GM23338 (cell line): ENCODE data around the gene IPP. TPM values are rescaled to one million over a fixed set of nuclear protein-coding genes. Genes with fewer than 3 reads are reported as not detected.

ENCODE experiments used
- ATAC-seq: fragments of 200-7000 bp; cut with Tn5 transposase; 3 replicates; pipeline ENCODE4 v1.9.1; 2020
- DNase-seq: peaks from one replicate; pipeline ENCODE4 v3.0.0-alpha.2; 2015; ENCODE audit warnings: low spot score
- H2AFZ ChIP-seq: fragments of 200-600 bp; sonication (generic); 2 replicates; pipeline ENCODE4 v1.8.0; 2016; ENCODE audit warnings: antibody characterized with exemption, mild to moderate bottlenecking, moderate library complexity
- H3F3A ChIP-seq: fragments of 200-600 bp; sonication (generic); replicated peaks from 2 replicates; pipeline ENCODE4 v1.8.0; 2017; ENCODE audit warnings: antibody characterized with exemption, mixed run types, low read depth
- H3K27ac ChIP-seq: fragments of 200-600 bp; sonication (generic); 2 replicates; pipeline ENCODE4 v1.6.1; 2016; ENCODE audit warnings: low read depth
- H3K27me3 ChIP-seq: fragments of 200-600 bp; sonication (generic); 2 replicates; pipeline ENCODE4 v1.8.0; 2016; ENCODE audit warnings: mild to moderate bottlenecking, mixed run types, moderate library complexity; ENCODE audit not compliant: insufficient read depth
- H3K36me3 ChIP-seq: fragments of 200-600 bp; sonication (generic); 2 replicates; pipeline ENCODE4 v1.8.0; 2016; ENCODE audit warnings: mild to moderate bottlenecking; ENCODE audit not compliant: insufficient read depth
- H3K4me1 ChIP-seq: fragments of 200-600 bp; sonication (generic); 2 replicates; pipeline ENCODE4 v1.8.0; 2016; ENCODE audit warnings: mild to moderate bottlenecking, moderate library complexity; ENCODE audit not compliant: insufficient read depth
- H3K4me2 ChIP-seq: fragments of 200-600 bp; sonication (generic); 2 replicates; pipeline ENCODE4 v1.7.1; 2017; ENCODE audit warnings: mixed run types
- H3K4me3 ChIP-seq: fragments of 200-600 bp; sonication (generic); 2 replicates; pipeline ENCODE4 v1.6.1; 2016; ENCODE audit warnings: mixed run types
- H3K79me2 ChIP-seq: fragments of 200-600 bp; sonication (generic); replicated peaks from 2 replicates; pipeline ENCODE4 v1.8.0; 2017; ENCODE audit warnings: mild to moderate bottlenecking; ENCODE audit not compliant: insufficient read depth
- H3K9me2 ChIP-seq: fragments of 200-600 bp; sonication (generic); 2 replicates; pipeline ENCODE4 v1.8.0; 2017; ENCODE audit not compliant: insufficient read depth
- H4K20me1 ChIP-seq: fragments of 200-600 bp; sonication (generic); replicated peaks from 2 replicates; pipeline ENCODE4 v1.8.0; 2017; ENCODE audit warnings: mild to moderate bottlenecking; ENCODE audit not compliant: insufficient read depth
- H3K27ac Mint-ChIP-seq: 2 replicates; pipeline ENCODE4 v1.8.0; 2020; ENCODE audit warnings: inconsistent platforms, mild to moderate bottlenecking, moderate library complexity, mixed read lengths
- H3K27me3 Mint-ChIP-seq: 3 replicates; pipeline ENCODE4 v1.8.0; 2022; ENCODE audit warnings: low read depth, mild to moderate bottlenecking, moderate library complexity, mixed read lengths, inconsistent platforms; ENCODE audit not compliant: insufficient read depth, poor library complexity
- H3K36me3 Mint-ChIP-seq: 3 replicates; pipeline ENCODE4 v1.8.0; 2021; ENCODE audit warnings: low read depth, mild to moderate bottlenecking, inconsistent platforms, moderate library complexity, mixed read lengths
- H3K4me1 Mint-ChIP-seq: 3 replicates; pipeline ENCODE4 v1.8.0; 2020; ENCODE audit warnings: mild to moderate bottlenecking, inconsistent platforms, mixed read lengths
- H3K4me3 Mint-ChIP-seq: 3 replicates; pipeline ENCODE4 v1.8.0; 2021; ENCODE audit warnings: moderate library complexity, mild to moderate bottlenecking, inconsistent platforms, mixed read lengths
- H3K9me3 Mint-ChIP-seq: 3 replicates; pipeline ENCODE4 v1.8.0; 2020; ENCODE audit warnings: moderate library complexity, mild to moderate bottlenecking, inconsistent platforms, mixed read lengths
- CREB1 ChIP-seq: fragments of 250-450 bp; sonication (Bioruptor Pico); IDR thresholded peaks from 2 replicates; pipeline ENCODE4 v1.5.0; 2020; ENCODE audit warnings: low read depth, mild to moderate bottlenecking, moderate library complexity
- EZH2 ChIP-seq: fragments of 200-600 bp; sonication (generic); IDR thresholded peaks from one replicate; pipeline ENCODE4 v1.8.0; 2017; ENCODE audit warnings: antibody characterized with exemption, mild to moderate bottlenecking, low read depth; ENCODE audit not compliant: unreplicated experiment
- JUNB ChIP-seq: IDR thresholded peaks from one replicate; pipeline ENCODE4 v1.6.1; 2016; ENCODE audit warnings: antibody characterized with exemption; ENCODE audit not compliant: unreplicated experiment
- STAT1 ChIP-seq: IDR thresholded peaks from one replicate; pipeline ENCODE4 v1.6.1; 2016; ENCODE audit warnings: antibody characterized with exemption; ENCODE audit not compliant: unreplicated experiment
- ZNF114 ChIP-seq: fragments of 250-450 bp; sonication (Bioruptor Pico); IDR thresholded peaks from 2 replicates; pipeline ENCODE4 v1.5.0; 2020; ENCODE audit warnings: mild to moderate bottlenecking, moderate library complexity
- ZNF331 ChIP-seq: fragments of 250-450 bp; sonication (Bioruptor Pico); IDR thresholded peaks from 2 replicates; pipeline ENCODE4 v1.5.0; 2020; ENCODE audit warnings: low read depth, mild to moderate bottlenecking, moderate library complexity
- polyA plus RNA-seq: library from polyadenylated mRNA; unstranded; fragments of >200 nt; fragmentation: Nextera tagmentation; extraction: Ambion mirVana; gene quantifications from 2 replicates; pipeline ENCODE4 v1.2.1, GENCODE V29; 2016
- total RNA-seq: library from RNA; depleted of rRNA; stranded (reverse); fragments of >200 nt; shearing (Covaris generic); gene quantifications from 2 replicates; pipeline ENCODE4 v1.2.3, GENCODE V29; 2014
- TF ChIP-seq, protein P1 (sequence below): fragments of 250-450 bp; sonication (Bioruptor Pico); IDR thresholded peaks from 2 replicates; pipeline ENCODE4 v1.5.0; 2020; ENCODE audit warnings: mild to moderate bottlenecking, moderate library complexity
- TF ChIP-seq, protein P2 (sequence below), 2 experiments: fragments of 200-600 bp in 1 of 2; sonication (generic) in 1 of 2; conservative IDR thresholded peaks; 2 replicates each; pipeline versions ENCODE4 v1.5.1 to v1.6.1; 2016 to 2017; ENCODE audit warnings: antibody characterized with exemption in 2 of 2, low read depth in 2 of 2, mild to moderate bottlenecking in 2 of 2, moderate library complexity in 1 of 2

The IPP gene
- total and polyA plus RNA-seq, 2 experiments from 2014 or later: 1.8 to 2.8 TPM

DNA sequence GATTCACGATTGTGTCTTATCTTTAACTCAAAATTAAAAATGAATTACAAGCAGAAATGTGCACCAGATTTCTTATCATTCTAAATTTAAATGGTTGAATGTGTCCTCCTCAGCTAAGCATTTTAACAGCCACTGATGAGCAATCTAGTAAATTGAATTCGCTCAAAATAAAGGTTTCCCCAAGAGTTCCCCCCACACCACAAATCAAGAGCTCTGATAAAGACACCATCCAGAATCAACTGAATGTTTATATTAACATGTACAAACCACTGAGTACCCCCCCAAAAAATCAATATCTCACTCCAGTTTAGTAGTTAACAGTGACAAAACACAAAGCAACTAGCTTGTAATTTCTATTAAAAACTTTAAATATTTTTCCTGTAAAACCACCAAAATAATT, 66.1 kb downstream of the IPP start (continued):
- TF ChIP-seq, protein P1, sequence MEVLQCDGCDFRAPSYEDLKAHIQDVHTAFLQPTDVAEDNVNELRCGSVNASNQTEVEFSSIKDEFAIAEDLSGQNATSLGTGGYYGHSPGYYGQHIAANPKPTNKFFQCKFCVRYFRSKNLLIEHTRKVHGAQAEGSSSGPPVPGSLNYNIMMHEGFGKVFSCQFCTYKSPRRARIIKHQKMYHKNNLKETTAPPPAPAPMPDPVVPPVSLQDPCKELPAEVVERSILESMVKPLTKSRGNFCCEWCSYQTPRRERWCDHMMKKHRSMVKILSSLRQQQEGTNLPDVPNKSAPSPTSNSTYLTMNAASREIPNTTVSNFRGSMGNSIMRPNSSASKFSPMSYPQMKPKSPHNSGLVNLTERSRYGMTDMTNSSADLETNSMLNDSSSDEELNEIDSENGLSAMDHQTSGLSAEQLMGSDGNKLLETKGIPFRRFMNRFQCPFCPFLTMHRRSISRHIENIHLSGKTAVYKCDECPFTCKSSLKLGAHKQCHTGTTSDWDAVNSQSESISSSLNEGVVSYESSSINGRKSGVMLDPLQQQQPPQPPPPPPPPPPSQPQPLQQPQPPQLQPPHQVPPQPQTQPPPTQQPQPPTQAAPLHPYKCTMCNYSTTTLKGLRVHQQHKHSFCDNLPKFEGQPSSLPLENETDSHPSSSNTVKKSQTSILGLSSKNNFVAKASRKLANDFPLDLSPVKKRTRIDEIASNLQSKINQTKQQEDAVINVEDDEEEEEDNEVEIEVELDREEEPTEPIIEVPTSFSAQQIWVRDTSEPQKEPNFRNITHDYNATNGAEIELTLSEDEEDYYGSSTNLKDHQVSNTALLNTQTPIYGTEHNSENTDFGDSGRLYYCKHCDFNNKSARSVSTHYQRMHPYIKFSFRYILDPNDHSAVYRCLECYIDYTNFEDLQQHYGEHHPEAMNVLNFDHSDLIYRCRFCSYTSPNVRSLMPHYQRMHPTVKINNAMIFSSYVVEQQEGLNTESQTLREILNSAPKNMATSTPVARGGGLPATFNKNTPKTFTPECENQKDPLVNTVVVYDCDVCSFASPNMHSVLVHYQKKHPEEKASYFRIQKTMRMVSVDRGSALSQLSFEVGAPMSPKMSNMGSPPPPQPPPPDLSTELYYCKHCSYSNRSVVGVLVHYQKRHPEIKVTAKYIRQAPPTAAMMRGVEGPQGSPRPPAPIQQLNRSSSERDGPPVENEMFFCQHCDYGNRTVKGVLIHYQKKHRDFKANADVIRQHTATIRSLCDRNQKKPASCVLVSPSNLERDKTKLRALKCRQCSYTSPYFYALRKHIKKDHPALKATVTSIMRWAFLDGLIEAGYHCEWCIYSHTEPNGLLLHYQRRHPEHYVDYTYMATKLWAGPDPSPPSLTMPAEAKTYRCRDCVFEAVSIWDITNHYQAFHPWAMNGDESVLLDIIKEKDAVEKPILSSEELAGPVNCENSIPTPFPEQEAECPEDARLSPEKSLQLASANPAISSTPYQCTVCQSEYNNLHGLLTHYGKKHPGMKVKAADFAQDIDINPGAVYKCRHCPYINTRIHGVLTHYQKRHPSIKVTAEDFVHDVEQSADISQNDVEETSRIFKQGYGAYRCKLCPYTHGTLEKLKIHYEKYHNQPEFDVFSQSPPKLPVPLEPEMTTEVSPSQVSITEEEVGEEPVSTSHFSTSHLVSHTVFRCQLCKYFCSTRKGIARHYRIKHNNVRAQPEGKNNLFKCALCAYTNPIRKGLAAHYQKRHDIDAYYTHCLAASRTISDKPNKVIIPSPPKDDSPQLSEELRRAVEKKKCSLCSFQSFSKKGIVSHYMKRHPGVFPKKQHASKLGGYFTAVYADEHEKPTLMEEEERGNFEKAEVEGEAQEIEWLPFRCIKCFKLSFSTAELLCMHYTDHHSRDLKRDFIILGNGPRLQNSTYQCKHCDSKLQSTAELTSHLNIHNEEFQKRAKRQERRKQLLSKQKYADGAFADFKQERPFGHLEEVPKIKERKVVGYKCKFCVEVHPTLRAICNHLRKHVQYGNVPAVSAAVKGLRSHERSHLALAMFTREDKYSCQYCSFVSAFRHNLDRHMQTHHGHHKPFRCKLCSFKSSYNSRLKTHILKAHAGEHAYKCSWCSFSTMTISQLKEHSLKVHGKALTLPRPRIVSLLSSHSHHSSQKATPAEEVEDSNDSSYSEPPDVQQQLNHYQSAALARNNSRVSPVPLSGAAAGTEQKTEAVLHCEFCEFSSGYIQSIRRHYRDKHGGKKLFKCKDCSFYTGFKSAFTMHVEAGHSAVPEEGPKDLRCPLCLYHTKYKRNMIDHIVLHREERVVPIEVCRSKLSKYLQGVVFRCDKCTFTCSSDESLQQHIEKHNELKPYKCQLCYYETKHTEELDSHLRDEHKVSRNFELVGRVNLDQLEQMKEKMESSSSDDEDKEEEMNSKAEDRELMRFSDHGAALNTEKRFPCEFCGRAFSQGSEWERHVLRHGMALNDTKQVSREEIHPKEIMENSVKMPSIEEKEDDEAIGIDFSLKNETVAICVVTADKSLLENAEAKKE: no peak
- TF ChIP-seq STAT1: no peak
- TF ChIP-seq, protein P2, sequence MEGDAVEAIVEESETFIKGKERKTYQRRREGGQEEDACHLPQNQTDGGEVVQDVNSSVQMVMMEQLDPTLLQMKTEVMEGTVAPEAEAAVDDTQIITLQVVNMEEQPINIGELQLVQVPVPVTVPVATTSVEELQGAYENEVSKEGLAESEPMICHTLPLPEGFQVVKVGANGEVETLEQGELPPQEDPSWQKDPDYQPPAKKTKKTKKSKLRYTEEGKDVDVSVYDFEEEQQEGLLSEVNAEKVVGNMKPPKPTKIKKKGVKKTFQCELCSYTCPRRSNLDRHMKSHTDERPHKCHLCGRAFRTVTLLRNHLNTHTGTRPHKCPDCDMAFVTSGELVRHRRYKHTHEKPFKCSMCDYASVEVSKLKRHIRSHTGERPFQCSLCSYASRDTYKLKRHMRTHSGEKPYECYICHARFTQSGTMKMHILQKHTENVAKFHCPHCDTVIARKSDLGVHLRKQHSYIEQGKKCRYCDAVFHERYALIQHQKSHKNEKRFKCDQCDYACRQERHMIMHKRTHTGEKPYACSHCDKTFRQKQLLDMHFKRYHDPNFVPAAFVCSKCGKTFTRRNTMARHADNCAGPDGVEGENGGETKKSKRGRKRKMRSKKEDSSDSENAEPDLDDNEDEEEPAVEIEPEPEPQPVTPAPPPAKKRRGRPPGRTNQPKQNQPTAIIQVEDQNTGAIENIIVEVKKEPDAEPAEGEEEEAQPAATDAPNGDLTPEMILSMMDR (conservative IDR thresholded peaks at IDR 0.05; ENCODE audit: low read depth in 2 of 2): no peak
- no peak for TF ChIP-seq EZH2
- TF ChIP-seq ZNF331 (CRISPR knock-in tag): no peak
- TF ChIP-seq JUNB: no peak
- no peak for TF ChIP-seq ZNF114 (CRISPR knock-in tag)

DNA sequence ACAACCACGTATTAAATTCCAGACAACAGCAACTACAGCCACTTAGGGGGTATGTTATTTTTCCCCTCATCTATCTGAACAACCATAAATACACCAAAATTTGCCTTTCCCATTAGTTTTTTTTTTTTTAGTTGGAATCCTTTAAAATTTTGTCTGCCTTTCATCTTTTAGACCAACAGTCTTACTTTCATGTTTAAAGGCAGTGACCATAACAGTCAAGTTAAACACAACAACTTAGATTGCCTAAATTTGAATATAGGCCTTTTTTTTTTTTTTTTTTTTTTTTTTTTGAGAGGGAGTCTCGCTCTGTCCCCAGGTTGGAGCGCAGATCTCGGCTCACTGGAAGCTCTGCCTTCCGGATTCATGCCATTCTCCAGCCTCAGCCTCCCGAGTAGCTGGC, 67.5 kb downstream of the IPP start:
- Mint-ChIP-seq H3K27ac (no peak overlapping the region), H3K9me3 (no peaks in the 10 kb centered on the region), H3K4me3 (peak overlapping the region; percentile 21; the same call in 2 of the 3 replicates), H3K27me3 (peaks cover 16% of the 10 kb centered on the region), H3K36me3 (no peaks in the 10 kb centered on the region; the same call in 2 of the 3 replicates), H3K4me1 (peaks cover 54% of the 10 kb centered on the region)
- H3F3A ChIP-seq: no peaks in the 10 kb centered on the region
- no peak overlapping the region for H3K27ac ChIP-seq
- H3K9me2 ChIP-seq: no peaks in the 10 kb centered on the region
- ATAC-seq (no peak), DNase-seq (no peak)
- H3K36me3 ChIP-seq: no peaks in the 10 kb centered on the region
- peak overlapping the region; percentile 1; the same call in 1 of the 2 replicates for H3K4me3 ChIP-seq
- peak overlapping the region; percentile 52; the same call in 1 of the 2 replicates for H3K4me2 ChIP-seq
- peaks cover 83% of the 10 kb centered on the region for H3K79me2 ChIP-seq
- H3K27me3 ChIP-seq: no peaks in the 10 kb centered on the region
- peaks cover 27% of the 10 kb centered on the region for H4K20me1 ChIP-seq
- H2AFZ ChIP-seq: no peak overlapping the region
- H3K4me1 ChIP-seq: peaks cover 48% of the 10 kb centered on the region
- no peak for TF ChIP-seq STAT1
- no peak for TF ChIP-seq ZNF331 (CRISPR knock-in tag)
- no peak for TF ChIP-seq ZNF114 (CRISPR knock-in tag)
- TF ChIP-seq, protein P1: no peak
- TF ChIP-seq CREB1 (CRISPR knock-in tag): no peak
